HG02759 (cell line): ENCODE data around the gene FARS2.

Experiments used
- ATAC-seq: cut with Tn5 transposase; IDR thresholded peaks from one replicate; pipeline ENCODE4 v1.9.1; 2021; ENCODE audit warnings: mild to moderate bottlenecking, moderate library complexity; ENCODE audit not compliant: unreplicated experiment

Gene FARS2

DNA sequence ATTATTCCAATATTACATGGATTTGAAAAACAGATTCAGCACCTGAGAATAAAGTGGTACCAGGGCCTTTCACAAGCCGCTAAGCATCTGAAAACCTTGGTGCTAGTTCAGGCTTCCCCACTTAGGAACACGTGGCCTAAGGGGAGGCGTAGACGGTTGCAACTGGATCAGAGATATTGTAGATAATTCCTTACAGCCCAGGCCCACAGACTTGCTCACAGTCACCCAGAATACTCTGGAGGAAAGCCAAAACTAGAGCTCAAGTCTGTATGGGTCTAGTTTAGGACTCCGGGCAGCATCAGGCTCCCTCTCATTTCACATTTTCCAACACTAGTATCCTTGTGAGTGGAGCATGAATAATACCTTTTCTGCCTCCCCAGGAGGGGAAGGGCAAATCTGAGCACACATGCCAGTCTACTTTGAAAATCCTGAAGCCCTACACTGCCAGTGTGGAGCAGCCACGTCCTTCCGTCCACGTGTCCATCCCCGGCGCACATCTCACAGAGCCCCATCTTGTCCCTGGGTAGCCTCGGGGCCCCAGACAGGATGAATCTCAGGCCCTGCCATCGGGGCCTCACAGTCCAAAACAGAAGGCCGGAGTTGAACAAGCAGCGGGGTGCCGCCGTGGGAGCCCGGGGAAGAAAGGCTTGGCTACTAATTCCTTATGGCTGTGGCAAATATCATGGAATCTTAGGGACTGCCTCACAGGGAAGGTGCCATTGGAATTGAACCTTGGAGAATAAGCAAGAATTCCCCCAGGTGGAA lies 446.1 kb downstream of the FARS2 start:
- no peak for ATAC-seq

DNA sequence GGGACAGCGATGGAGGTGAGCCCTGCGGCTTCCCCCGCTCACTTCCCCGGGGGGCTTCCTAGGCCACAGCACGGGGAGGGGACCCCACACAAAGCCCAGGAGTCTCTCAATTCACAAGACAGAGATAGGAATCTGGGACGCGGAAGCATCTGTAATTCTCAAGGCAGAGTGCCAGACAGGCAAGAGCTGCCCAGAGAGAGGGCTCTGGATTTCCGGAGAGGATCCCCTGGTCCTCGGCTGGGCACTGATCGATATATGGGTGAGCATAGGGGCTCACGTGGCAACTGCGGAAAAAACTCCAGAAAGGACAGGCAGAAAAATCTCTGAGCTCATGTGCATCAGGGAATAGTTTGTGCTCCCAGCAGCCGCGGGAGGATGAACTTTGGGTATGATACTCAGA lies 449.2 kb downstream of the FARS2 start:
- no peak for ATAC-seq

DNA sequence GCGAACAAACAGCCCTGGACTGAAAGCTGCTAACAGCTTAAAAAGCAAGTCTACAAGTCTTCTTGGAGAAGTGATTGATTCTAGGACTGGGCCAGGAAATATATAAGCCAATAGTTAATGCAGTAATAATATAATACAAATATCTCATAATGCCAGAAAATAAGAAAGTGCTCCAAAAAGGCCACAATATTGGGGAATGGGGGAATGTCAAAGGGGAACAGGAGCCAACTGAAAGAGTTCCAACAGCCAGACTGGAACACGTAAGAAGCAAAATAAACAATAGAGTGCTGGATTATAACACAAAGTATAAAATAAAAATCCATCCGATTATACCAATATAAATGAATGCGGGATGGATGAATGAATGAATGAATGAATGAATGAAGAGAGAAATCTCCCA lies 449.6 kb downstream of the FARS2 start:
- ATAC-seq: no peak

DNA sequence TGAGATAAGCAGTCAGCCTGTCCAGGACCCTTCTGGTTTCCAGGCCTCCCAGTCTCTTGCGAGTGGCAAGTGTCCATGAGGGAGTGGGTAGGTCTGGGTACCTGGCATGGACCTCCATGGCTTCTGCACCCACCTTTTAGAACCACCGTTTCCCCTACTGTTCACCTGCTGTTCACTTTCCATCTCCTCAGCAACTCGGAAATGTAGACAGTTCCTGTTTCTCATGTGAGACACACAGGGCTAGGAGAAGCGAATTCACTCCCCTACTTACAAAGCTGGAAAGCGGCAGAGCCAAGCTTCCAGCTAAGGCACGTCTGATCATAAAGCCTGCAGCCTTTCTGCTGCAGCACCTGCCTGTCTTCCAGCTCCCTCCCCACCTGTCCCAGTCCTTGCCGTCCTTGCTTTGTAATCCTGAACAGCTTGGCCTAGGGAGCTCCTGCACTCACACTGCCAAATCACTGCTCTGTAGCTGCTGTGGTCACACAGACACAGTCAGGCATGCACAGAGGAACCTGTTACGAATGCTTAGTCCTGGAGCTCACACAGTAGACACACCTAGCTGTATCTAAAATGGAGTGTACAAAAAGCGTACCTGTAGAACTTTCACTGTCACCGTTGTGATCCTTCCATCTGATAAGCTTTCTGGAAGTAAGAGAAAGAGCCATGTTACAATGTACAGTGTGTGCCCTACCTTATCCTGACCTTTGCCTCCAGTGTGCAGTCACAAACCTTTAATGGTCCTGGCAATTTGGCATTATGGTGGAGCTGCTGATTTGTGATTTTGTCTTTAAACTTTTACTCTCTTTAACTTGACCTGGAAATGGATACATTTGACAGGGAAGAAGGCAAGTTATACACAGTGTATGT lies 451.3 kb downstream of the FARS2 start:
- no peak for ATAC-seq

DNA sequence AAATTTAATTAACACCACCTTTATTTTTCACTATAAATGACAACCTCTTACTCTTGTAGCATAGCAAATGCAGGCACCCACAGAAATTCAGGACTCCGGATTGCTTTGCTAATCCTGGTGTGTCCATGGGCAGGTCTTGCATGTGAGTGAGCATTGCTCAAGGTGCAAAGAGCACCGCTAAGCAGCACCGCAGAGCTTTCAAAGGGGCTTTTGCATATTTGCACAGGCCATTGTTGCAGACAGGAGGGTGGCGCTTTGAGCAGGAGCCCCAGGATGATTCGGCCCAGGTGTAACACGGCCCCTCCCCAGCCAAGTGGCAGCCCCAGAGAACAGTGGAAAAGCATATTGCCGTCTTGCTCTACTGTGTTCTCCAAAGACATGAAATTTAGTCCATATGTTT lies 452.2 kb downstream of the FARS2 start:
- no peak for ATAC-seq

DNA sequence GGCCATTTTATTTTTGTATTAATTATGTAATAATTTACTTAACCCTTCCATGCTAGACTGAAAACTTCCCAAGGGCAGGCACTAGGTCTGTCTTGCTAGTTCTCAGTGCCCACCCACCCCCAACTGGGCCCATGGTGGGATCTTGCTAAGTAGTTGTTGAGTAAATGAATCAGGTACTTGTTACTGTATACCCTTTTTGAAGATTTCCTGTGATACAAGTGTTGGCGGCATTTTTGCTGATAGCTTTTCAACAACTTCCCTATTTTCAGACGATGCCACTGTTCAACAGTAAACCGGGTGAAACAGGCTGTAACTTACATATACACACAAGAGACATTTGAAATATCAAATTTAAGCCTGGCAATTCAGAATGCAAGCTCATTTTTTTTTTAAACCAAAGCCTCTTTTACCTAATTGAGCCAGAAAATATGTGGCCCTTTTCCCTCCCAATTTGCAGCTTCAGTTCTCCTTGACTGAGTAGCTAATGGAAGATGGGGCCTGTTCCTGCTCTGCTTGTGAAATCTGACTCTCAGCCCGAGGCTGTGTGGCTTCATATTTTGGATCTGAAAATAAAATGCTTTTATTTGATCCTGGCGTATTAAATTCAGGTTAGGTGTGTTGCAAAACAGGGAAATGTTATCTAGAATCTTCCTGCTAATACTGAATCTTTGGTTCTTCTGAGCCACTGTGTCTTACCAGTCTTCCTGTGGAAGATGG lies 457.1 kb downstream of the FARS2 start:
- no peak for ATAC-seq

DNA sequence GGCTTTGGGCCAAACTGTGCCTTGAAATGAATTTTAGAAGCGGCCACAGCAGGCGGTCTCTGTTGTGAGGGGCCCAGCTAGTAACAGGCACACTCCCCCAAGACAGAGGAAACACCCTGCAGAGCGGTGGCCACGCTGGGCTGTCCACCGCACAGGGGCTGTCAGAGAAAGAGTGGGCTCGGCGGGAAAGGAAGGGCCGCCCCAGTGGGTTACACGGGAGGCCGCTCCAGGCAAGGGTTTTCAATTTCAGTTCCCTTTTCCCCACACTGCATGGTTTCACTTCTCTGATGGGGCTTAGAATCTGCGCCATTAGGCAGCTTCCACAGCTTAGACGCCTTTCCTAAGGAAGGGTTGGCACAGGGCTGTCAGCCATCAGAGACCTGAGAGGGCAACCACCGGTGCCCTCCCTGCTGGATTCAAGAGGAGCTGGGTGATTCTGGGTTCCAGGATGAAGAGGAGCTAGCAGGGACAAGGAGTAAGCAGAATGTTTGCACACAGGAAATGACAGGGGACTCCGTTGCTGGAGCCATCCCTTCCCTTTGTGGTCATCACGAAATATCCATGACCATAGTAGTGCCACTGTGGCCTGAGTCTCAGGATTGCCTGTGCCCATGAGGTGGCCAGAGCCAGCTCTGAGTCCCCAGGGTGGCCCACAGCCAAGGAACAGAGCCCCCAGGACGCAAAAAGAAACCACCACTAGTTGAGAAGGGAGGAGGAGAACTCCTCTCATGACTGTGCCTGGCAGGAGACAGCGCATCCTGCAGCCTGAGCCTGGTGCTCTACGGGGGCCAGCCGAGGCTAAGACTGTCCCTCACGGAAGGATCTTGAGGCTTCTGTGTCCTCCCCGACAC lies 462.8 kb downstream of the FARS2 start:
- ATAC-seq: peak; percentile 95

DNA sequence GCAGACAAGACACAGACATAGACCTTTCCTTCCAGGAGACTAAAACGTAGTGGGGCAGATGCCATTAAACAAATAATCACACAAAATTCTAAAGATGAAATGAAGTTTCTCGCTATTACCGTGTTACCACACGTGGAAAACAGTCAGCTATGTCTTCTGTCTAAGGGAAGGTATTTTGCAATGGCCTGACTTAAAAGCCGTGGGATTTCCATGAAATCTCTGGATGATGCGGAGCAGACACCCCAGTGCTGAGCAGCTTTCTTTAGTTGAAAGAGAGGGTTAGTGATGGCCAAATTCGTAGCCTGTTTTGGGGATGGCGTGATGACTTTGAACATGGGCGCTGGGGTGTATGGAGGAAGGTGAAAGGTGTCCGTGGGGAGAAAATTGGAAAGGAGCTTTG lies 463.6 kb downstream of the FARS2 start:
- ATAC-seq: no peak

DNA sequence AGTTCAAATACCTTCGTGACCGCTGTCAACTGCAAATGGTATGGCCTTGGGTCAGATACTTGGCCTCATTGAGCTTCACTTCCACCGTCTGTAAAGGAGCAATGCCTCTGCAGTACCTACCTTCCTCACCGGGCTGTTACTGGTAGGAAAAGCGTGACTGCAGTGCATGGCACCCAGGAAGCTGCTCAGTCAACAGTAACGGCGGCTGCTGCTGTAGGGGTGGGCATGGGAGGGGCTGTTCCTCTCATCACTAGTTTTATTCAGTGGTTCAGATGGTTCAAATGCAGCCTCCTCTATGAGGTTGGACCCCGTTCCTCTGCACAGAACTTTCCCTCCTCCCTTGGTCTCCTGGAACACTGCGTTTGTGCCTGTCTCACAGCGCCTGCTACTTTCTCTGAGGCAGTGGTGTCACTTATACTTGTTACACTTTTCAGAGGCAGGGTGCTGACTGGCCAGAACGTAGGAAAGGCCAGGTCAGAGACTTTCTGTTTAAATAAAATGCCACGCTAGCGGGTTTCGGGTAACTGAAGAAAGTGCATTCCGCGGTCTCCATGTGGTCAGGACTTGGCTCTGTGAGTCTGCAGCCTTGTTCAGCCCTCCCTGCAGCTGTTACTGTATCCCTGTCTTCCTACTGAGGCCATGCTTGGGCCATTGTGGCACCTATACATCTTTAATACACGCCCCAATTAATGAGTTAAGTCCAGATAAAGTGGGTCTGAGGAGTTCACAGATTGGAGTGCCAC lies 465.8 kb downstream of the FARS2 start:
- ATAC-seq: no peak

DNA sequence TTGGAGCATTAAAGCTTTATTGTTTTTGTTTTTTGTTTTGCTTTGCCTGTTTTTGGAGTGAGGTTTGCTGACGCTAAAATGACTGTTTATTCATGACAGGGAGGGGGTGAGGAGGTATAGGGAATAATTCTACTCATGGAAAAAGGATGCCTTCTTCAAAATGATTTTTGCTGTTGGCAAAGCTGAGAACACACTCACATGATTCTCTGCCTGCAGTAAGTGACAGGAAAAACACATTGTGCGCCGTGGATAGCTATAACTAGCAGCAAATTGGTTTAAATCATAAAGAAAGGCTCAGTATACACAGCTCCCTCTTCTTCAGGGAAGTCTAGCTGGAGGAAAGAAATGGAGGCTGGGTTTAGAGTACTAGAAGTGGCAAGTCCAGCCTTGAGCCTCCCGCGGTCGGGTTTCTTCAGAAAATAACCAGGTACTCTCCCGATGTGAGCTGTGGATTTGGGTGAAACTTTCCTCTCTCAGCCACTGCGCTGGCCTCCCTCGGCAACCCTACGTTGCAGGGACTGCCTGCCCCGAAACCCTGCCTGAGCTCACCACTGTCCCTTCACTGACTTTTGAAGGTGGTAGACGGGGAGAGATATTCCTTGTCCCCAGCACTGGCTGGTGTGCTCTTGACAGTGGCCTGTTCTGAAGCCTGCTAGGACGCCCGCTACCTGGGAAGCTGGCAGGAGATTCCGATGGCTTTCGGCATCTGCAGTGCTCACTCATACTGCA lies 467.2 kb downstream of the FARS2 start:
- no peak for ATAC-seq

DNA sequence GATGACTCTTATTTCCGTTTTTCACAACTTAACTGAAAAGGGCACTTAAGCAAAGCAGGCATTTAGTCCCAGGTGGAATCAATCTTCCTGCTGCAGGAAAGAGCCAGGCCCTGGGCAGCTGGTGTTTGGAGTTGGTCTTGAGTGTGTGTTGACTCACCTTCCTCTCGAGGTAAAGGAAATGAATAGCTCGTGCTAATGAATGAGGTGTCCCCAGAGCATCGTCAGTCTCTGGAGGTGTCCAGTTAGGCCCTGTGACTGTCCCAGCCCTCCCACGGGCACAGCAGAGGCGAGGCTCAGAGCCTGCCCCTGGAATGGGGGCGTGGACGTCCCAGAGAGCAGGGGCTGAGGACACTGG lies 467.7 kb downstream of the FARS2 start:
- no peak for ATAC-seq

DNA sequence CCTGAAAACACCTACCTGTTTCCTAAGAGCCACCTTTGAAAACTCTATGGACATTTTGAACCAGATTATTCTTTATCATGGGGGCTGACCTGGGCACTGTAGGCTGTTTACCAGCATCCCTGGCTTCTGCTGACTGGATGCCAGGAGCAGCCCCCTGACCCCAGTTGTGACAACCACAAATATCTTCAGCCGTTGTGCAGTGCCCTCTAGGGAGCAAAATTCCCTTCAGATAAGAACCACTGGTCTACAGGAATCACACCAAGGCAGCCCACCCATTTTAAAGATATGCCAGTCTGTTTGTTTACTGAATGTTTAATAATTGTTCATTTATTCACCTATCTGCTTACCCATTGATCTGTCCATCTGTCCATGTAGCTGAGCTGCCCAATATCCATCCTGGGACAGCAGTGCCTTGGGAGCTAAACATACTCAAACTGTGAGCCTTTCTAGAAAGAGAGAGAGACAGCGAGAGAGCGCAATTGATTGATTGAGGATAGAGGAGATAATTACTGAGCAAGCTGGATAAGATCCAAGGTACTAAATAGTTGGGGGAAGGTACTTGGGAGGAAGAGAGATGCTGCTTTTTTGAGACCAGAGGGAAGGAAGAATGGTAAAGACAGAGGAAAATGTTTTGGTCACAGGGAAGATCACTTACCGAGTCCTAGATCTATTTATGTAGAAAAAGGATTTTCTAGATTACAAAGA lies 468.7 kb downstream of the FARS2 start:
- ATAC-seq: no peak

DNA sequence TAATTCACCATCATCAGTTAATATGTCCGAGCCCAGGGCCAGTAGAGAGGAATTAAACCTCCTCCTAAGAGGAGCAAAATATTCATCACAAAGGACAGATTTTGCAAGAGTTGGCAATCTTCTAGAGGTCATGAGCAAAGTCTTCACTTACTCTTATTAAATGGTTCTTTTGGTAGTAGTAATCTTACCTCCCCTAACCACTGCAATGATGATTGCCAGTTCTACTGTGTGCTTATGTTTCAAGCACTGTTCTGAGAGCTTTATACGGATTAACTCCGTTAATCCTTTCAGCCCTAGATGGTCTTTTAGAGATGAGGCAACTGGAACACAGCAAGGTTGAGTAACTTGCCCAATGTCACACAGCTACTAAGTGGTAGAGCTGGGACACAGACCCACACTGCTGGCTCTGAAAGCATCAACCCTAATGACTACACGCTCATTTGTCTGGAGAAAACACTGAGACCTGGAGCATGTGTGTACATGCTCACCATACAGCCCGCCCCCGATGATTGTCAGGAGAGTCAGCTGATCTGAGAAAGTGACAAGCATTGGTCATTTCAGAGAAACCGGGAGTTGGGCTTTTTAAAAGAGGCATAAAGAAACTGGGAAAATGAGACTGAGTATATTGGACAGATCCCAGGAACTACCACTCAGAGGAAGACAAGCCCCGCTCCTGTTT lies 469.4 kb downstream of the FARS2 start:
- no peak for ATAC-seq

DNA sequence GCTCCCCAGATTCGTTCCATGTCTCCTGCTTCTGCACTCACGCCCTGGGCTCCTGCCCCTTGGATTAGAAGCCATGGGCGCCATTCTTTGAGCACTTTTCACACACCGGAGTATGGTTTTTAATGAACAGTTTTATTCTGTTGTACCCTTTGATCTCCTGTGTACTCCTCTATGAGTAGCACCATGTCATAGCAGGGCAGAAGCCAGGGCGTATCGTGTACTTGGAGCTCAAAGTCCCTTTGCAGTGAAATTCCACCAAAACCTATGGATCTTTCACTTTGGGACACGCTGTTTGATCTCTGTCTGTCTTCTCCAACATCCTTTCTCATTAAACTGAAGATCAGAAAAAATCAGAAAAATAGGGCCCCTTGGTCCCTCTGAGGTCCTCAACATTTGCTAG lies 470.1 kb downstream of the FARS2 start:
- ATAC-seq: no peak

DNA sequence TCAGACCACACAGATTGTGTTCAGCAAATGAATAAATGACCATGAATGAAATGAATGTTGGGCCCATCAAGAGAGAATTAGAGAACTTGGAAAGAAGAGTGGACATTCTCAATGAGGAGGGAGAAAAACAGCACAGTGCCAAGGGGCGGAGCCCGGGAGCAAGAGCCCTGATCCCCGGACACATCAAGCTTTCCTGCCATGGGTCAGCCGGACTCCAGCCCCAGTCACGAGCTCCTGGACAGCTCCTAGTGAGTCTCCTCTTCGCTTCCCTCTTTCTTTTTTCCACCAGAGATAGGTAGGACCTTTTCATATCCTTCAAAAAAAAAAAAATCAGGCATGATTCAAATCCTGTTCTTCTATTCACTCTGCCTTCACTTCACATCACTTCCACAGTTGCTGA lies 471.2 kb downstream of the FARS2 start:
- no peak for ATAC-seq

DNA sequence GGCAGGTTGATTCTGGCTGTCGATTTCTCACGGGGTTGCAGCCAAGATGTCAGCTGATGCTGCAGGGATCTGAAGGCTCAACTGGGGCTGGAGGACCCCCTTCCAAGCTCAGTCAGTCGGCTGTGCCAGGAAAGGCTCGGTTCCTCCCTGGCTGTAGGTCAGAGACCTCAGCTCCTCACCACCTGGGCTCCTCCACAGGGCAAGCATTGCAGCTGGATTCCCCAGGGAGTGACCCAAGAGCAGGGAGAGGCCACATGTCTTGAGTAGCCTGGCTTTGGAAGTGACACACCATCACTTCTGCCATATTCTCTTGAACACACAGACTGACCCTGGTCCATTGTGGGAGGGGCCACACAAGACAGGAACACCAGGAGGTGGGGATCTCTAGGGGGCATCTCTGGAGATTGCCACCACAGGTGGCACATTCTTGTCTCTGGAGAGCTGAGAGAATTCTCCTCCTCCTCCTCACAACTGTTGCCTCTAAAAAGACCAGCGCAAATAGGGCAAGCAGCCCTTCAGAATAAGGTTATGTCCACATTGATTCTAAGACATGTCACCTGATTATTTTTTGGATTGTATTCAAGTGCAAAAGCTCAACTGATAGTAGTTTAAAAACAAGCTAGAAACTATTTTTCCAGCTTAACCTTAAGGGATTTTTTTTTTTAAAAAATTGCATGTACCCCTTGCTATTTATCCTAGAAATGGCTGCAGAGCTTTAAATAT lies 474.9 kb downstream of the FARS2 start:
- ATAC-seq: no peak

DNA sequence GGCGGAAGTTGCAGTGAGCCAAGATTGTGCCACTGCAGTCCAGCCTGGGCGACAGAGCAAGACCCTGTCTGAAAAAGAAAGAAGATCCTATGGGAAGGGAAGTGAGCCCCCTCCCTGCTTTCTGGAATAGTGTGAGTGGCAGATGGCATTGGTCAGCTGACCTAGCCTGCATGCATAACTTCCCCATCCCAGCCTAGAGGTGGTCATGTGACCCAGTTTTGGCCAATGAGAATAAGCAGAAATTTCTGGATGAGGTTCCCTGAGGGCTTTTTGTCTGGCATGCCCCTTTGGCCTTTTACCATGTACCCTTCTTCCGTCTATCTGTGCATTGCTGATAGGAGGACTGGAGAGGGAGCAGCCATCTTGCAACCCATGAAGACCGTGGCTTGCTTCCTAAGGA lies 476.1 kb downstream of the FARS2 start:
- no peak for ATAC-seq

DNA sequence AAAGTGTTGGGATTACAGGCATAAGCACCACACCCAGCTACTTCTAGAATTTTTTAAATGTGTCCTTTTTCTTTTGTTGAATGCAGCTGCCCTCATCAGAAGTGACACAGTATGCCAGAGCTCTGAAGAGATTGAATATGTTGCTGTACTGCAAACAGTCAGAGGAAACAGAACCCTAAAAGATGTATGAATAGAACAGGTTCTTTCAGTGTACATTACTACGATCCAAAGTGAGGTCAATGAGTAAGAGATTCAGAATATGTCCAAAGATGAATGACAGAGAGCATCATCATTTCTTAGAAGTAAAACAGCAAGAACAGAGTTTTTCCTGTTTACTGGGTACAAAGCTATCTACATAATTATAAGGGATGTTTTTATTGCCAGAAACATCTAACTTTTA lies 476.9 kb downstream of the FARS2 start:
- no peak for ATAC-seq
